ENCODE results near the gene ASPHD1.

ASPHD1 gene

DNA sequence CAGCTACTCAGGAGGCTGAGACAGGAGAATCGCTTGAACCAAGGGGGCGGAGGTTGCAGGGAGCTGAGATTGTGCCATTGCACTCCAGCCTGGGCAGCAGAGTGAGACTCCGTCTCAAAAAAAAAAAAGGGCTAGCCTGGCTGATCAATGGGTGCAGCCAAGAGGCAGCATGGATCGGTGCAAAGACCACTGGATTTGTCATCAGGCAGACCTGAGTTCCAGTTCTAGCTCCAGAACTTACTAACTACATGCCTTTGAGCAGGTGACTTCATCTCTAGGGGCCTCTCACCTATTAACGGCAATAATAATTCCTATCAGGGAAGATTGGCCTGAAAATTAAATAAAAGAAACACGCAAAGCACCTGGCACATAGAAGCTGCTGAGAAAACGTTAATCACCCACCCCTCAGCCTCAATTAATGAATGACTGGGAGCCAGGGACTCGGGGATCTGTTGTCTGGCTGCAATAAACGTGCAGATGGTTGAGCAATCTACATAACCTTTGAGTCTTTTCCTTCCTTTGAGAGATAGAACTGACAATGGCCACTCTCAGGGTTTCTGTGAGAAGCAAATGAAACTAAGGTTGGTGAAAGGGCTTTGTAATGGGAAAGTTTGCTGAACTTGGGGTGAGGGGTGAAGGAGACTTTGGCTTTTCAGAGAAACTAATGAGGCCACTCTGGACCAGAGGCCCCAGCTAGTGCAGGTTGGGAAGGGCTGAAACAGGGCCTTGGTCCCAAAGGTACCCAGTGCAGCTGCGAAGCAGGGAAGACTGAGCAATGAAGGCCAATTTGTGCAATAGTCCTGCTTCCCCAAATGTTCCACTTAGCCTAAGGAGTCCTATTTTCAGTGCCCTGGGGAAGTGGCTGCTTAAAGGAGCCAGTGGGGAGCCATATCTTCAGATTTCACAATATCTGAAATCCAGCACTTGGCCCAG is 8.5 kb upstream of the ASPHD1 start:
- TF ChIP-seq REST (IDR thresholded peaks at IDR 0.05; ENCODE audit: insufficient replicate concordance, low read depth) (peak; percentile 39), POLR2AphosphoS5 (IDR thresholded peaks at IDR 0.05; ENCODE audit: low read depth) (no peak), SPI1 (IDR thresholded peaks at IDR 0.05; ENCODE audit: borderline replicate concordance, low read depth) (peak; percentile 50; the same call in 1 of the 2 replicates)
- peak; percentile 55 for DNase-seq (ENCODE audit: low read depth in 1 of 2, low spot score in 1 of 2)
- H3K4me3 ChIP-seq (replicated peaks; ENCODE audit: insufficient read depth, low read length): no peak overlapping the region
- H3K27ac ChIP-seq (replicated peaks): 0 out of 2 replicates have a peak overlapping the region, but pooled peaks have one; percentile 4
- no peaks in the 10 kb centered on the region for H3K27me3 ChIP-seq (ENCODE audit: insufficient read depth, poor library complexity, severe bottlenecking)

- no peak overlapping the region for H3K27ac ChIP-seq (replicated peaks)
- H3K4me3 ChIP-seq (replicated peaks; ENCODE audit: insufficient read depth, low read length): no peak overlapping the region
- no peaks in the 10 kb centered on the region for H3K27me3 ChIP-seq (ENCODE audit: insufficient read depth, poor library complexity, severe bottlenecking)
- no peak for TF ChIP-seq REST (IDR thresholded peaks at IDR 0.05; ENCODE audit: insufficient replicate concordance, low read depth)
- no peak for TF ChIP-seq GABPA (IDR thresholded peaks at IDR 0.05; ENCODE audit: low read depth)
- no peak for TF ChIP-seq POLR2AphosphoS5 (IDR thresholded peaks at IDR 0.05; ENCODE audit: low read depth)
- no peak for TF ChIP-seq CTCF (IDR thresholded peaks at IDR 0.05; ENCODE audit: insufficient read depth, low read length)
- no peak for TF ChIP-seq SPI1 (IDR thresholded peaks at IDR 0.05; ENCODE audit: borderline replicate concordance, low read depth)
- DNase-seq (ENCODE audit: low read depth in 1 of 2, low spot score in 1 of 2): no peak
Measured at GRCh38 chr16:29892458-29892813, 7.9 kb upstream of the ASPHD1 start.

GRCh38 chr16:29893553-29893952 is 6.7 kb upstream of the ASPHD1 start:
- DNase-seq (ENCODE audit: low read depth in 1 of 2, low spot score in 1 of 2): no peak
- no peak overlapping the region for H3K27ac ChIP-seq (replicated peaks)
- H3K27me3 ChIP-seq (ENCODE audit: insufficient read depth, poor library complexity, severe bottlenecking): peaks cover 7% of the 10 kb centered on the region
- no peak overlapping the region for H3K4me3 ChIP-seq (replicated peaks; ENCODE audit: insufficient read depth, low read length)
- TF ChIP-seq REST (IDR thresholded peaks at IDR 0.05; ENCODE audit: insufficient replicate concordance, low read depth) (no peak), CTCF (IDR thresholded peaks at IDR 0.05; ENCODE audit: insufficient read depth, low read length) (no peak), GABPA (IDR thresholded peaks at IDR 0.05; ENCODE audit: low read depth) (no peak), SPI1 (IDR thresholded peaks at IDR 0.05; ENCODE audit: borderline replicate concordance, low read depth) (no peak), POLR2AphosphoS5 (IDR thresholded peaks at IDR 0.05; ENCODE audit: low read depth) (no peak)
